IMR-90 (cell line): ENCODE measurements around the gene SMAP1. TPM values are rescaled to one million over a fixed set of nuclear protein-coding genes. Genes with fewer than 3 reads are reported as not detected.

Experiments used
- ATAC-seq: fragments of 200-7000 bp; cut with Tn5 transposase; 2 replicates; pipeline ENCODE4 v1.9.1; 2020; ENCODE audit warnings: low read depth, mild to moderate bottlenecking, moderate library complexity
- BruUV-seq: library from RNA; stranded (reverse); fragments of 400-500 nt; replicated peaks from 2 replicates; lab custom pipeline; 2021; lab: Mats Ljungman, UMichigan
- CTCF ChIA-PET: fragments of 300-600 bp; formaldehyde crosslinking; extraction: SDS; loops from one replicate; lab custom pipeline; 2021; ENCODE audit warnings: antibody characterized with exemption; lab: Yijun Ruan, JAX
- POLR2A ChIA-PET: fragments of 300-600 bp; sonication (Branson Sonifier 250); formaldehyde crosslinking; loops from one replicate; lab custom pipeline; 2022; ENCODE audit warnings: antibody characterized with exemption; ENCODE audit not compliant: unreplicated experiment; lab: Charles Lee
- DNase-seq: peaks from one replicate; pipeline ENCODE4 v3.0.0; 2013
- H2AFZ ChIP-seq: replicated peaks from 2 replicates; pipeline ENCODE3; 2013; ENCODE audit warnings: low read length, mild to moderate bottlenecking; ENCODE audit not compliant: poor library complexity
- H2AK5ac ChIP-seq: 2 replicates; pipeline ENCODE4 v1.6.1; 2013; ENCODE audit warnings: low read depth, low read length, inconsistent platforms
- H2AK9ac ChIP-seq: replicated peaks from 2 replicates; pipeline ENCODE3; 2013; ENCODE audit warnings: mild to moderate bottlenecking, low read depth, low read length, moderate library complexity; ENCODE audit not compliant: poor library complexity
- H2BK120ac ChIP-seq: 2 replicates; pipeline ENCODE4 v1.6.1; 2013; ENCODE audit warnings: low read depth, low read length, inconsistent platforms
- H2BK15ac ChIP-seq: 3 replicates; pipeline ENCODE4 v1.6.1; 2013; ENCODE audit warnings: low read depth, low read length, inconsistent platforms
- H2BK20ac ChIP-seq: 2 replicates; pipeline ENCODE4 v1.6.1; 2013; ENCODE audit warnings: low read depth, mild to moderate bottlenecking, inconsistent platforms, low read length, moderate library complexity
- H2BK5ac ChIP-seq: 2 replicates; pipeline ENCODE4 v1.6.1; 2013; ENCODE audit warnings: mild to moderate bottlenecking, low read depth, low read length, inconsistent platforms; ENCODE audit not compliant: poor library complexity, severe bottlenecking
- H3K14ac ChIP-seq: replicated peaks from 2 replicates; pipeline ENCODE4 v1.6.1; 2013; ENCODE audit warnings: low read depth, low read length, inconsistent platforms
- H3K18ac ChIP-seq: 2 replicates; pipeline ENCODE4 v1.6.1; 2013; ENCODE audit warnings: low read depth, low read length, control low read depth
- H3K23ac ChIP-seq: 2 replicates; pipeline ENCODE4 v1.6.1; 2013; ENCODE audit warnings: low read depth, low read length, inconsistent platforms
- H3K27ac ChIP-seq: 2 replicates; pipeline ENCODE4 v1.5.1; 2013; ENCODE audit warnings: mild to moderate bottlenecking, control low read depth, low read length; ENCODE audit not compliant: insufficient read depth
- H3K27me3 ChIP-seq: 2 replicates; pipeline ENCODE4 v1.6.1; 2013; ENCODE audit warnings: low read length; ENCODE audit not compliant: control insufficient read depth, insufficient read depth
- H3K36me3 ChIP-seq: 2 replicates; pipeline ENCODE4 v1.6.1; 2013; ENCODE audit warnings: low read length, mixed read lengths; ENCODE audit not compliant: control insufficient read depth, insufficient read depth
- H3K4ac ChIP-seq: 2 replicates; pipeline ENCODE4 v1.6.1; 2013; ENCODE audit warnings: low read depth, low read length, inconsistent platforms
- H3K4me1 ChIP-seq: 2 replicates; pipeline ENCODE4 v1.6.1; 2013; ENCODE audit warnings: low read length, mixed read lengths; ENCODE audit not compliant: control insufficient read depth, insufficient read depth
- H3K4me2 ChIP-seq: 2 replicates; pipeline ENCODE4 v1.6.1; 2013; ENCODE audit warnings: low read depth, mild to moderate bottlenecking, control low read depth, low read length, moderate library complexity
- H3K4me3 ChIP-seq: 2 replicates; pipeline ENCODE4 v1.5.1; 2013; ENCODE audit warnings: low read depth, mild to moderate bottlenecking, control low read depth, low read length, moderate library complexity; ENCODE audit not compliant: insufficient read depth
- H3K56ac ChIP-seq: 2 replicates; pipeline ENCODE4 v1.6.1; 2013; ENCODE audit warnings: low read length, inconsistent platforms; ENCODE audit not compliant: insufficient read depth; ENCODE audit errors: extremely low read depth
- H3K79me1 ChIP-seq, 2 experiments: 2 replicates each; pipeline ENCODE4 v1.6.1; 2013; ENCODE audit warnings: low read length in 2 of 2, inconsistent platforms in 1 of 2, low read depth in 1 of 2
- H3K9ac ChIP-seq: 2 replicates; pipeline ENCODE4 v1.6.1; 2013; ENCODE audit warnings: low read depth, low read length, control low read depth
- H3K9me1 ChIP-seq: 2 replicates; pipeline ENCODE4 v1.6.1; 2013; ENCODE audit warnings: low read length, inconsistent platforms; ENCODE audit not compliant: insufficient read depth
- H3K9me3 ChIP-seq: 2 replicates; pipeline ENCODE4 v1.6.1; 2013; ENCODE audit warnings: low read length; ENCODE audit not compliant: control insufficient read depth, insufficient read depth
- H4K20me1 ChIP-seq: 2 replicates; pipeline ENCODE4 v1.6.1; 2013; ENCODE audit warnings: low read length, inconsistent platforms; ENCODE audit not compliant: insufficient read depth
- H4K5ac ChIP-seq: 2 replicates; pipeline ENCODE4 v1.6.1; 2013; ENCODE audit warnings: mild to moderate bottlenecking, low read depth, low read length, control low read depth
- H4K8ac ChIP-seq, 2 experiments: 2 replicates each; pipeline ENCODE4 v1.6.1; 2013; ENCODE audit warnings: low read depth in 2 of 2, low read length in 2 of 2, control low read depth in 1 of 2, inconsistent platforms in 1 of 2
- H4K91ac ChIP-seq: 2 replicates; pipeline ENCODE4 v1.6.1; 2013; ENCODE audit warnings: low read depth, low read length, inconsistent platforms; ENCODE audit not compliant: insufficient read depth
- BHLHE40 ChIP-seq: fragments of 150-350 bp; IDR thresholded peaks from 2 replicates; pipeline ENCODE4 v1.6.1; 2016; ENCODE audit warnings: mild to moderate bottlenecking, low read depth, low read length
- CEBPB ChIP-seq: IDR thresholded peaks from 2 replicates; pipeline ENCODE4 v1.6.1; 2012; ENCODE audit warnings: low read depth, low read length, improper control_type of control experiment
- CHD1 ChIP-seq: IDR thresholded peaks from 2 replicates; pipeline ENCODE4 v1.6.1; 2012; ENCODE audit warnings: low read depth, low read length, improper control_type of control experiment
- CTCF ChIP-seq: conservative IDR thresholded peaks from 2 replicates; pipeline ENCODE4 v1.5.1; 2012; ENCODE audit warnings: mild to moderate bottlenecking, low read depth, low read length, improper control_type of control experiment
- ELK1 ChIP-seq: fragments of 150-350 bp; IDR thresholded peaks from 2 replicates; pipeline ENCODE4 v1.6.1; 2016; ENCODE audit warnings: low read depth, mild to moderate bottlenecking, low read length, moderate library complexity, borderline replicate concordance
- FOS ChIP-seq: fragments of 150-350 bp; IDR thresholded peaks from 2 replicates; pipeline ENCODE4 v1.6.1; 2016; ENCODE audit warnings: low read depth, low read length
- MAFK ChIP-seq: IDR thresholded peaks from 2 replicates; pipeline ENCODE4 v1.6.1; 2012; ENCODE audit warnings: low read depth, low read length, improper control_type of control experiment
- MAZ ChIP-seq: IDR thresholded peaks from 2 replicates; pipeline ENCODE4 v1.6.1; 2012; ENCODE audit warnings: low read depth, mild to moderate bottlenecking, low read length, improper control_type of control experiment, moderate library complexity, borderline replicate concordance
- MXI1 ChIP-seq: IDR thresholded peaks from 2 replicates; pipeline ENCODE4 v1.6.1; 2012; ENCODE audit warnings: low read depth, mild to moderate bottlenecking, low read length, moderate library complexity, borderline replicate concordance
- NFE2L2 ChIP-seq: fragments of 150-350 bp; IDR thresholded peaks from 2 replicates; pipeline ENCODE4 v1.6.1; 2016; ENCODE audit warnings: low read depth, mild to moderate bottlenecking, low read length
- POLR2A ChIP-seq: IDR thresholded peaks from 2 replicates; pipeline ENCODE4 v1.6.1; 2012; ENCODE audit warnings: mild to moderate bottlenecking, low read depth, low read length
- RAD21 ChIP-seq: IDR thresholded peaks from 2 replicates; pipeline ENCODE4 v1.6.1; 2012; ENCODE audit warnings: low read length, improper control_type of control experiment
- RCOR1 ChIP-seq: IDR thresholded peaks from 2 replicates; pipeline ENCODE4 v1.6.1; 2012; ENCODE audit warnings: mild to moderate bottlenecking, low read length, improper control_type of control experiment; ENCODE audit not compliant: insufficient replicate concordance
- RFX5 ChIP-seq: IDR thresholded peaks from 2 replicates; pipeline ENCODE4 v1.8.0; 2012; ENCODE audit warnings: low read depth, mild to moderate bottlenecking, low read length, moderate library complexity
- SMC3 ChIP-seq: fragments of 150-350 bp; IDR thresholded peaks from 2 replicates; pipeline ENCODE4 v1.6.1; 2016; ENCODE audit warnings: low read depth, mild to moderate bottlenecking, antibody characterized with exemption, low read length, moderate library complexity
- USF2 ChIP-seq: fragments of 150-350 bp; IDR thresholded peaks from 2 replicates; pipeline ENCODE4 v1.6.1; 2017; ENCODE audit warnings: mild to moderate bottlenecking, antibody characterized with exemption, low read length, low read depth
- WGBS, 2 experiments: methylation state at CpG; one replicate each; pipeline versions ENCODE4 v1.1.5 to v1.1.7; 2013; ENCODE audit warnings: missing lambda C conversion rate in 2 of 2; ENCODE audit not compliant: insufficient read length in 1 of 2; ENCODE audit errors: extremely low coverage in 2 of 2; 5-methylcytosine and 5-hydroxymethylcytosine counted together
- dilution Hi-C: fragments of 300-500 bp; cut with HindIII; formaldehyde crosslinking; loops from one replicate; pipeline ENCODE4 v1.14.3; 2018; ENCODE audit warnings: low sequenced_read_pairs; ENCODE audit not compliant: unreplicated experiment
- in situ Hi-C: fragments of 300-500 bp; cut with MboI; formaldehyde crosslinking; loops from 3 replicates; pipeline ENCODE4 v1.14.3; 2019; ENCODE audit warnings: low sequenced_read_pairs, inconsistent platforms, mixed read lengths
- intact Hi-C: fragments of 100-400 bp; cut with micrococcal nuclease; formaldehyde crosslinking; loops from 2 replicates; pipeline ENCODE4 v1.10.0; 2022
- polyA plus RNA-seq, 3 experiments: library from polyadenylated mRNA; depleted of rRNA; stranded (reverse); fragments of >200 nt; gene quantifications; 2 replicates each; pipeline ENCODE4 v1.2.3, GENCODE V29; 2012; ENCODE audit warnings: low replicate concordance in 1 of 3
- total RNA-seq: library from RNA; depleted of rRNA; stranded (reverse); fragments of >200 nt; gene quantifications from 2 replicates; pipeline ENCODE4 v1.2.3, GENCODE V29; 2012

The SMAP1 gene
- total and polyA plus RNA-seq, 2 of the 4 experiments (the other 2 are of a cell fraction), result 14.8 to 16.7 TPM

DNA sequence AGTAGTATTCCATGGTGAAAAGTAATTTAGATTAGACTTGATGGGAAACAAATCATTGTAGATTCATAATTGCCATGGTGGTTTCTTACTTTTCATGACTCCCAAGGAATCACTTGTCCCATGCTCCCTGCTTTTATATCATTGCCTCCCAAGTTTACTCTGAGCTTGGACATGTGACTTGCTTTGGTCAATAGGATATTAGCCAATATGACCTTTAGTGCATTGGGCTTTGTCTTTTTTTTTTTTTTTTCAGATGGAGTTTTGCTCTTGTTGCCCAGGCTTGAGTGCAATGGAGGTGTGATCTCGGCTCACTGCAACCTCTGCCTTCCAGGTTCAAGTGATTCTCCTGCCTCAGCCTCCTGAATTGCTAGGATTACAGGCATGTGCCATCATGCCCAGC lies 15.5 kb upstream of the SMAP1 start:
- Histone ChIP-seq H4K8ac (no peak overlapping the region), H2BK120ac (no peak overlapping the region), H3K4ac (no peak overlapping the region), H3K9me3 (no peaks in the 10 kb centered on the region), H3K27me3 (no peaks in the 10 kb centered on the region; the same call in 1 of the 2 replicates), H2BK20ac (no peak overlapping the region), H2AK9ac (no peak overlapping the region), H4K20me1 (no peaks in the 10 kb centered on the region), H3K27ac (no peak overlapping the region), H3K56ac (no peak overlapping the region), H3K14ac (no peak overlapping the region), H3K18ac (no peak overlapping the region), H2BK15ac (no peak overlapping the region), H3K9me1 (no peaks in the 10 kb centered on the region), H3K4me2 (no peak overlapping the region), H3K79me1 (no peaks in the 10 kb centered on the region), H3K4me1 (no peaks in the 10 kb centered on the region), H2AFZ (no peak overlapping the region), H3K4me3 (no peak overlapping the region), H4K91ac (no peak overlapping the region), H3K9ac (no peak overlapping the region), H4K5ac (no peak overlapping the region), H2BK5ac (no peak overlapping the region), H2AK5ac (no peak overlapping the region), H3K36me3 (no peaks in the 10 kb centered on the region), H3K23ac (no peak overlapping the region)
- TF ChIP-seq NFE2L2, result no peak
- no peak for TF ChIP-seq POLR2A
- no peak for TF ChIP-seq RAD21
- TF ChIP-seq MXI1, result no peak
- no peak for TF ChIP-seq RCOR1
- no peak for TF ChIP-seq RFX5
- no peak for TF ChIP-seq SMC3
- TF ChIP-seq MAZ, result no peak
- TF ChIP-seq ELK1, result no peak
- TF ChIP-seq BHLHE40, result no peak
- TF ChIP-seq MAFK, result no peak
- TF ChIP-seq USF2, result no peak
- no peak for TF ChIP-seq FOS
- TF ChIP-seq CHD1, result no peak
- TF ChIP-seq CEBPB, result no peak
- no peak for TF ChIP-seq CTCF
- dilution Hi-C loops, result no loop called here
- no TSS peak for BruUV-seq
- in situ Hi-C loops, result no loop called here
- CTCF ChIA-PET, result no interaction called here
- no CpG with 5 or more reads among the region's 1 CpG for WGBS, 2 experiments
- POLR2A ChIA-PET, result no interaction called here
- ATAC-seq (no peak), DNase-seq (no peak)
- intact Hi-C loops, result no loop called here
